HG02970 (cell line): ENCODE data around the gene CACNA1C.

Source experiments
- ATAC-seq: cut with Tn5 transposase; IDR thresholded peaks from one replicate; pipeline ENCODE4 v1.9.1; 2021; ENCODE audit warnings: mild to moderate bottlenecking, moderate library complexity, moderate number of reproducible peaks; ENCODE audit not compliant: unreplicated experiment, low FRiP score

Gene CACNA1C

DNA sequence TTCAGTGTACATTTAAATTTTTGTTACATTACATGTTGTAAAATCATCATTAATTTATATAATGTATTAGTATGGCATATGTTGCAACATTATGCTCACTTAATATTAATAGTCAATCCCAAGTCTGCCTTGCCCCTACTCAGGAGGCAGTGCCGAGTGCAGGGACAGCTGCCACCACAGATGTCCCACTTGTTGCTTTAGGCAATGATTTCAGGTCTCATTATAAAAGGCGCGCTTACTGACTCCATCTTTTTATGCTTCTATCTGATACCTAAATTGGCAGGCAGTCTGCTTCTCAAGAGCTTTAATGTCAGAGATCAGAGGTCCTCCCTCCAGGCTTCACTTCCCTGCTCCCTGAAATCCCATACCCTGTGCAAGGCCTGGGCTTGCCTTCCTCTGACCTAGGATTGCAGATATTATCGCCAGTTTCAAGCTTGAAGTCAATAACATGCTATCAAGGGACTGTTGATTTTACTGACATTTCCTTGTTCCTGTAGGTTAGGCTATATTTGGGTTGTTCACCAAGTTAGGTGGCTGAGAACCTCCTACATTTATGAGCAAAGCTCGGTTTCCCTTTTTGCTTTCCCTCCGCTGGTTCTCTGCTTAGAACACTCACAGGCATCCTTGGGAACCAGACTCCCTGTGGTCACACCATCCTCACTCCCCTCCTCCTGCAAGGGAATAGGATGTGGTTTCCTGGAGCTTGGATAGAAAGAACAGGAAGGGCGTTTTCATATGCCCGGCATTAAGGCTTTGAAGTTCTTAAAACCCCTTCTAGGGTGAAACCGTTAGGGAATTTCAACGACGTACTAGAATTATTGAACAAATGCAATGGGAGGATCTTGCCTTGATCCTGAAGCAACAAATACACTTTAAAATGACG lies 533.6 kb downstream of the CACNA1C start:
- ATAC-seq, result no peak

DNA sequence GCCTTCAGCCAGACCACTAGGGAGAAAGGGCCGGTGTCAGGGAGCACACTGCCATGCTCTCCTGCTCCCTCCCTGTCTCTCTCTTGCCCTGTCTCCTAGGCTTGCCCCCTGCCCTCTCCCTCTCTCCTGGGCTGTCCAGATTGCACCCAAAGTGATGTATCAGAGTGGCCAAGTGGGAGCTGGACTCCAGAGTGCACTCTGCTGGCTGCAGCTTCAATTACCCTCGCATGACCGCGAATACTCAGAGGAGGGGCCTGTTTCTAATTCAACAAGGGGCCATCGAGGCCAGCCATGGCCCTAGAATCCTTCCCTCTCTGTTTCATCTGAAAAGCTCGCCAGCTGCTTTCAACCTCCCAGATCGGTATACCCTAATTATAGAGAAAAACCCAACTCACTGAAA lies 535.6 kb downstream of the CACNA1C start:
- ATAC-seq, result no peak

- ATAC-seq, result no peak
Measured at GRCh38 chr12:2589381-2589780, 536.6 kb downstream of the CACNA1C start.

DNA sequence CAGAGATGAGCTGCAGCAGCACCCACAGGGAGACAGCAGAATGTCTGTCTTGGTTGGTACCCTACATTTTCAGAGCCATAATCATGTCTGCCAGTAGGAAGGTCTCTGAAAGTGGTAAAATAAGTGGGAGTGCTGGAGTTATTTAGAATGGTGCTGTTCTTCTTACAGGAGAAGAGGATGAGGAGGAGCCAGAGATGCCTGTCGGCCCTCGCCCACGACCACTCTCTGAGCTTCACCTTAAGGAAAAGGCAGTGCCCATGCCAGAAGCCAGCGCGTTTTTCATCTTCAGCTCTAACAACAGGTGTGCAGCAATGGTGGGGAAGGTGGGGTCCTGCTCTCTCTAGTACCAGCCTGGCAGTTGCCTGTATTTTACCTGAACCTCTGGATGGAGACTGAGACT lies 540.3 kb downstream of the CACNA1C start:
- no peak for ATAC-seq

DNA sequence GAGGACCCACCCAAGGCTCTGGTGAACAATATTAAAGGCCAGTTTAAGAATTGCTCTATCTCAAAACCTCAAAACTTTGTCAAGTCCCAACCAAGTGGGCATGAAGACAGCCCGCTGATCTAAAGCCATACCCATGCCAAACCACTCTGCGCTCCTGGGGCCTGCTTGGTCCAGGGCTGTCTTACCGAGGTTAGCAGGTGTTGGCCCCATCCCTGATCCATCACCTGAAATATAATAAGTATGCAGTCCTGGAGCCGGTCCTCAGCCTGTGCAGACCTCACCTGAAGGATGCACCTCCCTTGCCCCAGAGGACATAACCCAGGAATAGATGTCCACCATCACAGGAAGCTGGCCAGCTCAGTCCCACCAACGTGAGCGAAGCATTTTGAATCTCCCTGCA lies 543.7 kb downstream of the CACNA1C start:
- ATAC-seq, result no peak

- ATAC-seq, result no peak
Measured at GRCh38 chr12:2605301-2605700, 552.5 kb downstream of the CACNA1C start.

DNA sequence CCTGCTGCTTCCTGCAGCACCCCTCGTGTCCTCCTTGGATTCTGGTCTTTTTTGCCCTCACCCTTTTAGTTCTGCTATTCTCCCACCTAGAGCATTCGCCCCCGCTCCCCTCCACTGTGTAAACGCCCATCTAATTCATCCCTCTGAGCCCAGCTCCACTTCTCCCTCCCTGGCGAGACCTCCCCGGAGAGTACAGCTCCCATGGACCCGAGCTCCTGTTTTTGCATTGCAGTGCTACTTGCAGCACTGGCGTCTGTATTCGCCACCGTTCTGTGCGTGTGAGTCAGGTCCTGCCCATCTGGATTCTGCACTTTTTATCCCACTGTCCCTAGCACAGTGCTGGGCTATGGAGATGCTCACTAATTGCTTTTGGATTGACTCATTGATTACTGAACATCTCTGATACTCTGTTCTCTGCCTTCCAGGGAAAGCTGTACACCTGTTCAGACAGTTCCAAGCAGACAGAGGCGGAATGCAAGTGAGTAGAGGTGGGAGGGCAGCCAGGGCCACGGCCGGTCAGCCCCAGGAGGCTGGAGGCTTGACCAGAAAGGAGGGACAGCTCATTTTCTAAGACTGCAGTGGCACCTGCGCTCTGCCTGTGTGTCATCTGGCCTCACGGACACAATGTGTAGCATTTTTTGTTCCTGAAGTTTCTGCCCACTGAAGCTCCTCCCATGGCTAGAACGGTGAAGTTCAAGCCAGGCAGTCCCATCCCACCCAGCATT lies 553.6 kb downstream of the CACNA1C start:
- ATAC-seq, result no peak

DNA sequence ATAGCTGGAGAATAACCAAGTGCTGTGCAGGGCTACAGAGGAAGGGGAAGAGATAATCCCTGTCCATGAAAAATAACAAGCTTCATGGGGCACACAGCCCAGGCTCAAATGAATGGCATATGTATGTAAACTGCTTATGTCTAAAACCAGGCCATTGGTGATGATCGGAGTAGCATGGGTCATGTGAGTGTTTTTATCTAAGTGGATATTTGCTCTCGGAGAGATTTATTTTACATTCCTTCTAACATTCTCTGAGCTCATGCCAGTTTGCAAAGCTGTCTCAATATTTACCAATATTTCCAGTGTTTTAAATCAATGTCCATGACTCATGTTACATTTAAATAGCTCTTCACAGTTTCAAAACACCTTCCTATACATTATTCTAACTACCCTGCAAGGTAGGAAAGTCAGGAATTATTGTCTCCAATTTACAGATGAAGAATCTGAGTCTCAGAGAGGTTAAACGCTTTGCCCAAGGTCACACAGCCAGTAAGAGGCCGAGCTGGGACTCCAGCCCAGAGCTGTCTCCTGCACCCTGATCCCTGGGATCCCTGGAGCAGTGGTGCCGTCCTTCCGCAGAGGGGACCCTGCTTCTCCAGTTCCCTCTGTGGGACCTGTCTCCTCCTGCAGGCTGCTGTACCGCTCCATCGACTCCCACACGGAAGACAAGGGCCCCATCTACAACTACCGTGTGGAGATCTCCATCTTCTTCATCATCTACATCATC lies 555.3 kb downstream of the CACNA1C start:
- no peak for ATAC-seq

DNA sequence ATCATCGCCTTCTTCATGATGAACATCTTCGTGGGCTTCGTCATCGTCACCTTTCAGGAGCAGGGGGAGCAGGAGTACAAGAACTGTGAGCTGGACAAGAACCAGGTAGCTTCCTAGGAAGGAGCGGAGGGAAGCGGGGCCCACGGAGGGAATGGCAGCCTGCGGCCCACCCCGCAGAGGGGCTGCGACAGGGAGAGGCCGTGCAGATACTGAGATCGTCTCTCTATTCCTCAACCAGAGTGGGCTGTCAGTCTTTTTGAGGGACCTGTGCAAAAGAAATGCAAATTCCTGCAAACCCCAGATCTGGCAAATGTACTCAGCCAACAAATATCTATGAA lies 555.8 kb downstream of the CACNA1C start:
- no peak for ATAC-seq

DNA sequence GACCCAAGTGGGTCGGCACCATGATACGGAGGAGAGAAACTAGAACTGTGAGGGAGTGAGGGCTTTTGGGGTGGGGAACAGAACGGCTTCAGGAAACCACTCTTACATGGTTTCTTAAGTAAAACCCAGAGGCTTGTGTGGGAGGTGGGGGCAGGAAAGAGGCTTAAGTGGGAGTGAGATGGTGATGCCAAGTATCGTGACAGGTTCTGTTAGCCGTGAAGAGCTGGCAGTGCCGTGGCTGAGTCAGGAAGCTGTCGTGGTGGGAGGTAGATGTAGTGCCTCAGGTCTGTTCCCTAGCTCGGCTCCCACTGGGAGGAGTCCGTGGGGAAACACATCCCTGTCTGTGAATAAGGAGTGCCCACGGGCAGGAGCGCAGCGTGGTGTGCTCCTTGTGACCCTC lies 556.2 kb downstream of the CACNA1C start:
- ATAC-seq, result no peak

- ATAC-seq, result no peak
Measured at GRCh38 chr12:2610358-2610757, 557.6 kb downstream of the CACNA1C start.

DNA sequence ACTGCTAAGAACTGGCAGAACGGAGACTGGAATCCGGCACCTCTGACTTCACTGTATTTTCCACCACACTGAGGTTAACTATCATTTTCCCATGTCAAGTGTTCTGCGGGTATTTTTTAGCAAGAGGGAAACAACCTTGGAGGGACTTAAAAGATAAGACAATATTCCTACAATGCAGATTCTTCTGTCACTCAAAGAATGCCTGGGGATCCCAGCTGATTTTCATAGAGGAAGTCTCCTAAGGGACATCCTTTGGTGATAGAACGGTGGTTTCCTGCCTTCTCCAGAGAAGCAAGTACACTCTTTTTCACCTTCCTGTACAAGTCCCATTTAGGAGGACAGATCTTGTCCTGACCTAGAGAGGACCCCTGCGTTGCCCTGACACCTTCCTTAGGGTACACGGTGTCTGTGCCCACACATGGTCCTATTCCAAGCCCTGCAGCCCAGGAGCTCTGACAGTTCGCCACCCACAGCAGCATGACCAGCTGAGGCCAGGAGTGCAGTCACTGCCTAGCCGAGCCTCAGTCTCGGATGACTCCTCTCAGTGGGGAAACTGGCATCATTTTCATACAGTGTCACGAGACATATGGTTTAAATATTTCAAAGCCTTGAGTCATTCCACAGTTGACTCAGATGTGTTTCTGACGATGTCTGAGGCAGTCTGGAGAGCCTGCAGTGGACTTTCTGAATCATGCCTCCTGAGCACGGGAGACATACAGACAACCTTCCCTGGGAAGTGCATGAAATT lies 560.7 kb downstream of the CACNA1C start:
- ATAC-seq, result no peak

GRCh38 chr12:2614341-2614740 lies 561.6 kb downstream of the CACNA1C start:
- no peak for ATAC-seq

DNA sequence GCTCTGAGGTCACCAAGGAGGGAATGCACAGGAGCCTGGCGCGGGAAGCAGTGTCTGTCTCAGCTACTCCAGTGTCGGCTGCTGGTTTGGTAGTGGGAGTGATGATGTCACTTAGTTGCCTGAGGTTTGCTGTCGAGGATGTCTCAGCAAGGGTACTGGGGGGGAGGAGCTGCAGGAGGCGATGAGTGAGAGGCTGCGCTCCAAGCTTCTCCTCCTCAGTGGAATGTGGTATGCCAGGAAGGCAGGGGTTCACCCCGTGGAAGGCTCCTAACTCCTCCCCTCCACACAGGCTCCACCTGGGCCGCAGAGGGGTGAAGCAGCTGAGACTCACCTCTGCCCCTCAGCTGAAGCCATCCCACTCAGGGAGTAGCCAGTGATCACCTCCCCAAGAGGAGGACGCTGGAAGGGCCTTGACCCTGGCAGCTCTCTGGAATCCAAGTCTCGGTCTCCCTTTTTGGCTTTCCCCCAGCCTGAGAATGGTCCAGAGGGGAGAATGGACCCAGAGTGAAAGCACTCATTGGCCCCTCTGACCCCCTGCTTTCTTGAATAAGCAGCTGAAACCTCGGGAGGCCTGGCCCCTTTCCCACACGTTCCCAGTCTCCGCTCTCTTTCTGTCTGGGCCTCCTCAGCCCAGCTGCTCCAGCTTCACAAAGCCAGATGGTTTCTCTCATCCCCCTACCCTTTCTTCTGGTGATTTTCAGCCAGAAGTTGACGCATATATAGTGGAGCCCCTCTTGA lies 563.0 kb downstream of the CACNA1C start:
- no peak for ATAC-seq

- ATAC-seq, result no peak
Measured at GRCh38 chr12:2616763-2617162, 564.0 kb downstream of the CACNA1C start.

- no peak for ATAC-seq
Measured at GRCh38 chr12:2617365-2617764, 564.6 kb downstream of the CACNA1C start.

DNA sequence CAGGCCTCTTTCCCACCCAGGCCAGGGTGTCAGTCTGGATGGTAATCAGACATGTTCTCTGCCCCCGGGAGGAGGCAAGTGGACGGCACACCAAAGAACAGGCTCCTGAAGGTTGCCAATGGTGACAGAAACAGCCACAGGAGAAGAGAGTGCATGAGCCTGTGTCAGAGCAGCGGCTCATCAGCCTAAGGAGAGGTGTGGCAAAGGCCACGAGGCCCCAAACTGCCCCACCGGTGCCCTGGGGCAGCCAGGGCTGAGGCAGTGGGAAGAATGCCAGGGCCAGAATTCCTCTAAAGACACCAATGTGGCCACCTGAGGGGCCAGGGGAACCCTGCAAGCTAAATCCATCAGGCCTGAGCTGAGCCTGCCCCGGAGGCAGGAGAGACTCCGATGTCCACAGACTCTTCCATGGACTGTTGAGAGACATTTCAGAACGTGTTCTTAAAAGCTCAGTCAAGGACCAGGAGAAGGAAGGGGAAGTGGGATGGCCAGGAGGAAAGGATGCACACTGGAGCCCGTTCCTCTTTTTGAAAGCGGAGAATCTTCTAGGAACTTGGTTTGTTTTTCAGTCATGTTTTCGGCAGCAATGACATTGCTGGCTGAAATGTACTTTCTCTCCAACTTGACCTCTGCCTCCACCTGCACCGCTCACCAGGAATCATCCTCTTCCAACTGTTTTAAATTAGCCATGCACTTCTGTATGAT lies 565.7 kb downstream of the CACNA1C start:
- no peak for ATAC-seq

DNA sequence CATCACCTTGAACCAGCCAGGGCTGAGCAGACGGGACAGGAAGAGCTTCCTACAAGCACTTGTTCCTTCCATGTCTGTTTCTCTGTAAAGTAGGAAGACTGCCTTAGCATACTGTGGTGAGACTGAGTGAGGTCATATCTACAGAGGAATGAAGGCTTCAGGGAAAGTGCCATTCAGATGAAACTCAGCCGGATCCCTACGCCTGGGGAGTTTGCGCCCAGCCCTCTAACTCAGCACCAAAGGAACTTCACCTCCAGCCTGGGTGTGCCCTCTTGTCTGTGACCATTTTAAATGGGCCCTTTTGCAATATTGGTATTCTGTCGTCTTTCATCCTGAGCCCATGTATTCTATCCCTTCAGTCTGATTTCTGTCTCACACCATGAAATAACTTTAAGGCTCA lies 566.3 kb downstream of the CACNA1C start:
- ATAC-seq, result no peak

- ATAC-seq, result no peak
Measured at GRCh38 chr12:2622460-2622859, 569.7 kb downstream of the CACNA1C start.
